Measurements from ENCODE around the gene FEN1. TPM values are rescaled to one million over a fixed set of nuclear protein-coding genes. Genes with fewer than 3 reads are reported as not detected.

The FEN1 gene
- total RNA-seq, 3 donors from 2014 or later, result 7.5 to 21.8 (median 8.1) TPM

GRCh38 chr11:61803889-61804647 lies 11.4 kb downstream of the FEN1 start:
- no peak for TF ChIP-seq CTCF (IDR thresholded peaks at IDR 0.05)
- Histone ChIP-seq H3K36me3 (ENCODE audit: low read depth) (no peaks in the 10 kb centered on the region), H3K4me3 (no peak overlapping the region), H3K4me1 (ENCODE audit: low read depth) (no peaks in the 10 kb centered on the region), H3K9me3 (no peaks in the 10 kb centered on the region)
- no peak for ATAC-seq
- DNase-seq, result no peak
- intact Hi-C loops (cut with DNase I, micrococcal nuclease), result loop anchor here in 1 of 2 donors (10.0 kb wide), 1 partner anchor 141 kb away; no protein-coding TSS in a partner anchor

- no peaks in the 10 kb centered on the region for H3K9me3 ChIP-seq
- ATAC-seq (no peak), DNase-seq (no peak)
- intact Hi-C loops (cut with DNase I, micrococcal nuclease), result loop anchor here in 1 of 2 donors (10.0 kb wide), 1 partner anchor 140 kb away; no protein-coding TSS in a partner anchor
- no peak overlapping the region for H3K4me3 ChIP-seq
- TF ChIP-seq CTCF (IDR thresholded peaks at IDR 0.05), result no peak
- no peaks in the 10 kb centered on the region for H3K36me3 ChIP-seq (ENCODE audit: low read depth)
- H3K4me1 ChIP-seq (ENCODE audit: low read depth), result no peaks in the 10 kb centered on the region
These were observed 12.4 kb downstream of the FEN1 start for GRCh38 chr11:61805146-61805545.

GRCh38 chr11:61806785-61807184 lies 14.1 kb downstream of the FEN1 start:
- no peak overlapping the region for H3K4me3 ChIP-seq
- no peaks in the 10 kb centered on the region for H3K9me3 ChIP-seq
- intact Hi-C loops (cut with DNase I, micrococcal nuclease), result loop anchor here in 1 of 2 donors (10.0 kb wide), 1 partner anchor 138 kb away; no protein-coding TSS in a partner anchor
- no peaks in the 10 kb centered on the region for H3K36me3 ChIP-seq (ENCODE audit: low read depth)
- TF ChIP-seq CTCF (IDR thresholded peaks at IDR 0.05), result no peak
- DNase-seq, result no peak
- no peaks in the 10 kb centered on the region for H3K4me1 ChIP-seq (ENCODE audit: low read depth)
- no peak for ATAC-seq

- Histone ChIP-seq H3K36me3 (ENCODE audit: low read depth) (no peaks in the 10 kb centered on the region), H3K4me3 (no peak overlapping the region), H3K9me3 (no peaks in the 10 kb centered on the region), H3K4me1 (ENCODE audit: low read depth) (peaks cover 4% of the 10 kb centered on the region)
- DNase-seq (no peak), ATAC-seq (no peak)
- intact Hi-C loops (cut with DNase I, micrococcal nuclease), result no loop called here
- no peak for TF ChIP-seq CTCF (IDR thresholded peaks at IDR 0.05)
These were observed 18.0 kb downstream of the FEN1 start for GRCh38 chr11:61810671-61811175.

GRCh38 chr11:61811831-61812230 lies 19.1 kb downstream of the FEN1 start:
- ATAC-seq (no peak), DNase-seq (no peak)
- TF ChIP-seq CTCF (IDR thresholded peaks at IDR 0.05), result no peak
- Histone ChIP-seq H3K9me3 (no peaks in the 10 kb centered on the region), H3K4me3 (no peak overlapping the region), H3K4me1 (ENCODE audit: low read depth) (peaks cover 14% of the 10 kb centered on the region), H3K36me3 (ENCODE audit: low read depth) (no peaks in the 10 kb centered on the region)
- intact Hi-C loops (cut with DNase I, micrococcal nuclease), result no loop called here

All from mucosa of descending colon (tissue), 3 donors.